ENCODE measurements around the gene PDCD7. TPM values are rescaled to one million over a fixed set of nuclear protein-coding genes. Genes with fewer than 3 reads are reported as not detected.

PDCD7 gene
- total RNA-seq, 4 donors from 2014 or later: 21.0 to 33.5 (median 27.0) TPM

DNA sequence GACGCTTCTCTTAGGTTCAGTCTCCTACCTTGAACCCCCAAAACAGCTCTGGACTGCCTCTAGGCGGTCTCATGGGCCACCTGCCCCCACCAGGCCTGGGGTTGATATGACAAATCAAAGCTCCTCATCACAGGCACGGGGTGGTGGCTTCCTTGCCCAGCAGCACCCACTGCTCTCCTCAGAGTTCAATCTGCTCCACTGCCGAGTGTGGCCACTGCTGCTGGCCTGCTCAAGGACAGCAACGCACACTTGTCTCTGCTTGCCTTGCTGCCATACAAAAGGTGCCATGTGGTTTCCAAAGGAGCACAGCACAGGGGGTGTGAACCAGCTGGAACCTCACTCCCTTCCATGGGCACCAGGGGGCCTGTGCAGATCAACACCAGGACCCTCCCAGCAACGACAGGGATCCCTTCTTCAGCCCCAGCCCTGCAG lies 46.9 kb downstream of the PDCD7 start:
- TF ChIP-seq POLR2A (IDR thresholded peaks at IDR 0.05): no peak
- TF ChIP-seq, protein P1, sequence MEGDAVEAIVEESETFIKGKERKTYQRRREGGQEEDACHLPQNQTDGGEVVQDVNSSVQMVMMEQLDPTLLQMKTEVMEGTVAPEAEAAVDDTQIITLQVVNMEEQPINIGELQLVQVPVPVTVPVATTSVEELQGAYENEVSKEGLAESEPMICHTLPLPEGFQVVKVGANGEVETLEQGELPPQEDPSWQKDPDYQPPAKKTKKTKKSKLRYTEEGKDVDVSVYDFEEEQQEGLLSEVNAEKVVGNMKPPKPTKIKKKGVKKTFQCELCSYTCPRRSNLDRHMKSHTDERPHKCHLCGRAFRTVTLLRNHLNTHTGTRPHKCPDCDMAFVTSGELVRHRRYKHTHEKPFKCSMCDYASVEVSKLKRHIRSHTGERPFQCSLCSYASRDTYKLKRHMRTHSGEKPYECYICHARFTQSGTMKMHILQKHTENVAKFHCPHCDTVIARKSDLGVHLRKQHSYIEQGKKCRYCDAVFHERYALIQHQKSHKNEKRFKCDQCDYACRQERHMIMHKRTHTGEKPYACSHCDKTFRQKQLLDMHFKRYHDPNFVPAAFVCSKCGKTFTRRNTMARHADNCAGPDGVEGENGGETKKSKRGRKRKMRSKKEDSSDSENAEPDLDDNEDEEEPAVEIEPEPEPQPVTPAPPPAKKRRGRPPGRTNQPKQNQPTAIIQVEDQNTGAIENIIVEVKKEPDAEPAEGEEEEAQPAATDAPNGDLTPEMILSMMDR (IDR thresholded peaks at IDR 0.05): no peak
- intact Hi-C loops (cut with DNase I; ENCODE audit: low total_unique reads): no loop called here
- H3K4me3 ChIP-seq (ENCODE audit: low read depth, poor library complexity, severe bottlenecking): no peak overlapping the region
- no peak for DNase-seq (ENCODE audit: low spot score in 2 of 2)
- WGBS, 2 donors: 57 to 66% methylated on average over 4 to 6 of the region's 6 CpGs

DNA sequence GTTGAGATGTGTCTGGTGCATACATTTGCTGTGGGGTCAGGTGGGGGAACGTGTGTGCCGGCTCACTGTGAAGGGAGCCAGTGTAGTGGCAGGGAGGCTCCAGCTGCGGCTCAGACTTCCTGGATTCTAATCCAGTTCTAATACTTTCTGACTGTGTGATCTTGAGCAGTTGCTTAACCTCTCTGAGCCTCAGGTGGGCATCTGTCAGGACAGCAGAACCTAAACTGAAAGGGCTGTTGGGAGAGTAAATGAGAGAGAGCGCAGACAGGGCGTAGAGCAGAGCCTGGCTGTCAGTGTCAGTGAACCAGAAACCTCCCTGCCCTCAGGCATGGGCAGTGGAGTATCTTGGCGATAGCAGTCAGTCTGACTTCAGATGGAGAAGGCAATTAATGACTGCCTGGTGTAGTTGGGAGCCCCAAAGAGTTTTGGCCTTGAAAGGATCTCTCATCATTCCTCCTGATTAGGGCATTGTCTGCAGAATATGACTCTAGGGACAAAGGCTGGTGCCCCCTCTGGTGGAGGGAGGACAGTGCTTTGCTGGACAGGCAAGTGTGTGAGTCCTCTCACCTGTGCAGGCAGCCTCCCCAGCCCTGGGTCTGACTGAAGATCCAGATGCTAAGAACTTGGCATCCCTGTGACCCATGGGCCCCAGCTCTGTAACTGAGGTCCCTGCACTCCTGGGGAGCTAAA lies 47.5 kb downstream of the PDCD7 start:
- no peak overlapping the region for H3K4me3 ChIP-seq (ENCODE audit: low read depth, poor library complexity, severe bottlenecking)
- TF ChIP-seq POLR2A (IDR thresholded peaks at IDR 0.05): no peak
- TF ChIP-seq, protein P1 (IDR thresholded peaks at IDR 0.05): no peak
- intact Hi-C loops (cut with DNase I; ENCODE audit: low total_unique reads): no loop called here
- WGBS, 2 donors: 71 to 79% methylated on average over 6 of the region's 6 CpGs
- no peak for DNase-seq (ENCODE audit: low spot score in 2 of 2)

DNA sequence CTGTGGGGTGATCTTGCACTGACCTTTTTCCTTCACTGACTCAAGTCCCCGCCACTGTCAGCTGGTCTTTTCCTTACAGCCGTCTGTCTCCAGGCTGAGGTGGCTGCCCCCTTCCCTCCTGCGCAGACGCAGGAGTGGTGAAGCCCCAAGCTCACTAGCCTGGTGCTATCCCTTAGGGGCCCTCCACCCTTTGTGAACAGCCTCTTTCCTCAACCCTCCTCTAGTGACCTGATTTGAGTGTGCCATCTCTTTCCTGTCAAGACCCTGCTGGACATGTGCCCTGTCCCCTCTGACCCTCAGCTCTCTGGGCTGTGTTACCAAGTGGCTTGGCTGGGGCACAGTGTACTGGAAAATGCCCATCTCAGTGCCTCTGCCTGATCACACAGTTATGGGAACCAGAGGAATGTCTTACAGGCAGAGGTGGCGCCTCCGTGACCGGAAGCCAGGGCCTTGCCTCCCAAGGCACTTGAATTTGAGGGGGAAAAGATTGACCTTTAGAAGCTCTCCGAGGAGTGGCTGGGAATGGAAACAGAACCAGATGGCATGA lies 48.3 kb downstream of the PDCD7 start:
- intact Hi-C loops (cut with DNase I; ENCODE audit: low total_unique reads): no loop called here
- 66 to 84% methylated on average over 8 of the region's 8 CpGs for WGBS, 2 donors
- no peak overlapping the region for H3K4me3 ChIP-seq (ENCODE audit: low read depth, poor library complexity, severe bottlenecking)
- no peak for DNase-seq (ENCODE audit: low spot score in 2 of 2)
- no peak for TF ChIP-seq POLR2A (IDR thresholded peaks at IDR 0.05)
- TF ChIP-seq, protein P1 (IDR thresholded peaks at IDR 0.05): no peak

DNA sequence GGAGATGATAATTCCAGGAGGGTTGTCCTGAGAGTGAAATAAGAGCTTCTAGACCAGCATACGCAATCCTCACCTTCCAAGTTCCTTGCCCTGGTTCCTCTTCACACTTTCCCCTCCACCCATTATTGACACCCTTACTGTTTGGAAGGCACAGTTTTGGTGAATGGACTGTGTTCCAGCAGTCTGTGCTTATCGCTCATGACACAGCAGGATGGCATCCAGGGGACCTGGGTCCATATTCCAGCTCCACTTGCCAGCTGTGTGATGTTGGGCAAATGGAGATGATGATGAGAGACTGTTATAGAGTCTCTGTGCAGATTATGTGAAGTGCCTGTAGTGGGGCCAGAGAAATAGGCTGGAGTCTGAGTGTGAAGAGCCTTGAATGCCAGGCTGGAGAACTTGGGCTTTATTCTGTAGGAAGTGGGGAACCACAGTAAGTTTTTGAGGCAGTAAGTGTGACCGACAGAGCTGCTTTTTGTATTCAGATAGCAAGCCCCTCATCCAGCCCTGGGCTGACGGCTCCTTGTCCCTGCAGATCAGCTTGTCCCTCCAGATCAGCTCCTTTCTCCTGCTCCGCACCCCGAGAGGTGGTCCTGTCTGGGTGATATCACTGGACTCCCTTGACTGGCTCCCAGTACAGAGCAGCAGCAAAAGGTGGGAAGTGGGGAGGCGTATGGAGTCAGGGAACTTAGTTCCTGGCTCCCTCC lies 49.0 kb downstream of the PDCD7 start:
- WGBS, 2 donors: 84 to 87% methylated on average over 7 of the region's 7 CpGs
- no peak overlapping the region for H3K4me3 ChIP-seq (ENCODE audit: low read depth, poor library complexity, severe bottlenecking)
- intact Hi-C loops (cut with DNase I; ENCODE audit: low total_unique reads): no loop called here
- peak in 1 of 2 donors; percentile 76 for DNase-seq (ENCODE audit: low spot score in 2 of 2)
- TF ChIP-seq POLR2A (IDR thresholded peaks at IDR 0.05): no peak
- TF ChIP-seq, protein P1 (IDR thresholded peaks at IDR 0.05): no peak

DNA sequence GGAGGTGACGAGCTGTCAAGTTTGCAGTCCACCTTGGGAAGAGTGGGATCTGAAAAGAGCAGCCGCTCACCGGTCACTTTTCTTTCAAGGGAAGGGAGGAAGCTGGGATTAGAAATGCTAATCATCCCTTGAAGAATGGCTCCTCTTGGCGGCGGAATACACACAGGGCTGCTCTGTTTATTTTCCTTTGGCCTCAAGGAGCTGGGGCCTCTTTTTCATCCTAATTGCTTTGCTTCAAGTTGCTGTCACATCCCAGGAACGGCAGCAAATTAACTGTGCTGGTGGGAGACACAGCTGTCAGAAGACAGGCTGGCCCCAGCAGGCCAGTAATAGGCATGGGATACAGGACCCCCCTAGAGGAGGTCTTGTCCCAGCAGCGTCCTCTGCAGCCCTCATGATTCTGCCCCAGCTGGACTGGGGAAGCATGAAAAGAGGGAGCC lies 50.3 kb downstream of the PDCD7 start:
- WGBS, 2 donors: 73 to 77% methylated on average over 7 of the region's 7 CpGs
- DNase-seq (ENCODE audit: low spot score in 2 of 2): no peak
- no peak overlapping the region for H3K4me3 ChIP-seq (ENCODE audit: low read depth, poor library complexity, severe bottlenecking)
- TF ChIP-seq POLR2A (IDR thresholded peaks at IDR 0.05): no peak
- TF ChIP-seq, protein P1 (IDR thresholded peaks at IDR 0.05): no peak
- intact Hi-C loops (cut with DNase I; ENCODE audit: low total_unique reads): no loop called here
